Loucy (cell line): ENCODE results near the gene TMEM244.

Experiments used
- EZH2phosphoT487 ChIP-seq: fragments of 200-600 bp; IDR thresholded peaks from 2 replicates; pipeline ENCODE4 v1.6.1; 2018; ENCODE audit warnings: antibody characterized with exemption, mild to moderate bottlenecking, moderate library complexity, borderline replicate concordance
- TF ChIP-seq, protein P1 (sequence below): fragments of 200-600 bp; sonication (generic); conservative IDR thresholded peaks from 2 replicates; pipeline ENCODE4 v1.5.1; 2014; ENCODE audit warnings: mild to moderate bottlenecking, antibody characterized with exemption, low read length

DNA sequence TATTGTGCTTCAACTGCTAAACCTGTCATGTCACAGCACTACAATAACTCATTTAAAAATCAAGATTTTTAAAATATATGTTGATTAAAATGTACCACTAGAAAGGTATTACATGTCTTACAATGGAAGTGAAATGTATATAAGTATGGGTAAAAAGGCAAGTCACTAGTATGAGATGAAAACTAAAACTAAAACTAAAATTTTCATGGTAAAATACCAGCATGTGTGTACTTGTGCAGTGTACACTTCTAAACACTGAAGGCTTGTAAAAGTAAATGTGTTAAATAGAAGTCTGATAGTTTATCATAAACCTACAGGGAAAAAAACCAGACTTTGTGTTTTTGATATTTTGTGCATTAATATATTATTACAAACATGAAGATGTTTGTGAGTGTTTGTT, 13.7 kb upstream of the TMEM244 start:
- TF ChIP-seq, protein P1, sequence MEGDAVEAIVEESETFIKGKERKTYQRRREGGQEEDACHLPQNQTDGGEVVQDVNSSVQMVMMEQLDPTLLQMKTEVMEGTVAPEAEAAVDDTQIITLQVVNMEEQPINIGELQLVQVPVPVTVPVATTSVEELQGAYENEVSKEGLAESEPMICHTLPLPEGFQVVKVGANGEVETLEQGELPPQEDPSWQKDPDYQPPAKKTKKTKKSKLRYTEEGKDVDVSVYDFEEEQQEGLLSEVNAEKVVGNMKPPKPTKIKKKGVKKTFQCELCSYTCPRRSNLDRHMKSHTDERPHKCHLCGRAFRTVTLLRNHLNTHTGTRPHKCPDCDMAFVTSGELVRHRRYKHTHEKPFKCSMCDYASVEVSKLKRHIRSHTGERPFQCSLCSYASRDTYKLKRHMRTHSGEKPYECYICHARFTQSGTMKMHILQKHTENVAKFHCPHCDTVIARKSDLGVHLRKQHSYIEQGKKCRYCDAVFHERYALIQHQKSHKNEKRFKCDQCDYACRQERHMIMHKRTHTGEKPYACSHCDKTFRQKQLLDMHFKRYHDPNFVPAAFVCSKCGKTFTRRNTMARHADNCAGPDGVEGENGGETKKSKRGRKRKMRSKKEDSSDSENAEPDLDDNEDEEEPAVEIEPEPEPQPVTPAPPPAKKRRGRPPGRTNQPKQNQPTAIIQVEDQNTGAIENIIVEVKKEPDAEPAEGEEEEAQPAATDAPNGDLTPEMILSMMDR, result no peak
- TF ChIP-seq EZH2phosphoT487, result no peak
